GM21515 (cell line): ENCODE data around the gene ZNF135.

ENCODE experiments used
- ATAC-seq: cut with Tn5 transposase; IDR thresholded peaks from one replicate; pipeline ENCODE4 v1.9.1; 2021; ENCODE audit not compliant: unreplicated experiment

ZNF135 gene

GRCh38 chr19:58045411-58046050 lies 13.6 kb upstream of the ZNF135 start:
- ATAC-seq: no peak

GRCh38 chr19:58046856-58047255 lies 12.2 kb upstream of the ZNF135 start:
- ATAC-seq: no peak

- no peak for ATAC-seq
Measured at GRCh38 chr19:58047672-58048071, 11.4 kb upstream of the ZNF135 start.

- ATAC-seq: no peak
Measured at GRCh38 chr19:58052256-58052655, 6.8 kb upstream of the ZNF135 start.

- ATAC-seq: no peak
Measured at GRCh38 chr19:58053480-58054156, 5.5 kb upstream of the ZNF135 start.

- no peak for ATAC-seq
Measured at GRCh38 chr19:58054901-58055874, 3.9 kb upstream of the ZNF135 start.

- ATAC-seq: no peak
Measured at GRCh38 chr19:58056261-58056660, 2.8 kb upstream of the ZNF135 start.

- ATAC-seq: no peak
Measured at GRCh38 chr19:58056861-58057260, 2.2 kb upstream of the ZNF135 start.

GRCh38 chr19:58058467-58058866 lies 615 bp upstream of the ZNF135 start:
- no peak for ATAC-seq

- ATAC-seq: no peak
Measured at GRCh38 chr19:58059671-58060078, 593 bp downstream of the ZNF135 start.

GRCh38 chr19:58060231-58060630 lies 1.1 kb downstream of the ZNF135 start:
- ATAC-seq: no peak

- ATAC-seq: no peak
Measured at GRCh38 chr19:58063712-58064111, 4.6 kb downstream of the ZNF135 start.

- ATAC-seq: no peak
Measured at GRCh38 chr19:58067240-58067912, 8.3 kb downstream of the ZNF135 start.

GRCh38 chr19:58079792-58080191 lies 20.7 kb downstream of the ZNF135 start:
- ATAC-seq: no peak

GRCh38 chr19:58083021-58083420 lies 23.9 kb downstream of the ZNF135 start:
- no peak for ATAC-seq

- no peak for ATAC-seq
Measured at GRCh38 chr19:58084596-58085347, 25.7 kb downstream of the ZNF135 start.

- no peak for ATAC-seq
Measured at GRCh38 chr19:58085348-58085875, 26.3 kb downstream of the ZNF135 start.

GRCh38 chr19:58086825-58087710 lies 28.0 kb downstream of the ZNF135 start:
- no peak for ATAC-seq

GRCh38 chr19:58088521-58089052 lies 29.5 kb downstream of the ZNF135 start:
- no peak for ATAC-seq
